ENCODE data around the gene NR4A1. TPM values are rescaled to one million over a fixed set of nuclear protein-coding genes. Genes with fewer than 3 reads are reported as not detected.

The NR4A1 gene
- total RNA-seq = 12.9 and 17.7 TPM in 2 replicates

GRCh38 chr12:52050758-52051541 is at the start of gene NR4A1:
NR4A1 (plus strand) TSS chr12:52051442; CDS start chr12:52054329, 2,887 bp downstream.

GRCh38 chr12:52006726-52007157 is 44.5 kb upstream of the NR4A1 start, which contains the start of gene TAMALIN:
TAMALIN (plus strand) TSS chr12:52006946; CDS start chr12:52007020, 74 bp downstream.

GRCh38 chr12:52069327-52070184 is 18.3 kb downstream of the NR4A1 start, which contains the start of gene ATG101:
ATG101 (plus strand) TSS chr12:52069978; CDS start chr12:52073651, 3,673 bp downstream.

GRCh38 chr12:52079576-52080402 is 28.5 kb downstream of the NR4A1 start, which contains the start of gene SMIM41:
SMIM41 (plus strand) TSS chr12:52079704; CDS start chr12:52079780, 76 bp downstream.

Other genes starting within 250 kb of the NR4A1 start
- under 0.01 TPM in 2 replicates for gene FIGNL2, start 202.7 kb upstream of the NR4A1 start, total RNA-seq
- 0.06 TPM in 1 of 2 replicates, not detected in the other for gene ANKRD33, start 163.3 kb upstream of the NR4A1 start, total RNA-seq
- gene ACVRL1, start 143.9 kb upstream of the NR4A1 start, total RNA-seq = 58.4 and 61.3 TPM in 2 replicates
- gene ACVR1B, start 99.7 kb upstream of the NR4A1 start, total RNA-seq = 9.6 and 10.8 TPM in 2 replicates
- 4.6 and 6.2 TPM in 2 replicates for gene TAMALIN, start 44.5 kb upstream of the NR4A1 start, total RNA-seq
- 81.6 and 124 TPM in 2 replicates for gene ATG101, start 18.5 kb downstream of the NR4A1 start, total RNA-seq
- gene SMIM41, start 28.3 kb downstream of the NR4A1 start, total RNA-seq = 0.06 and 0.13 TPM in 2 replicates
- gene KRT80, start 140.6 kb downstream of the NR4A1 start, total RNA-seq = 0.13 and 0.62 TPM in 2 replicates
- 0.66 and 2.2 TPM in 2 replicates for gene KRT7, start 181.8 kb downstream of the NR4A1 start, total RNA-seq
- under 0.01 and 0.81 TPM in 2 replicates for gene KRT86, start 223.2 kb downstream of the NR4A1 start, total RNA-seq
- gene KRT81, start 240.1 kb downstream of the NR4A1 start, total RNA-seq = not detected in 2 replicates